ENCODE data around the gene IL4I1.
A peak's percentile ranks its signal among the peaks of the same experiment; 100 is the strongest.

IL4I1 gene

GRCh38 chr19:49938662-49939061 lies 42.0 kb upstream of the IL4I1 start:
- Histone ChIP-seq H3K79me2 (no peaks in the 10 kb centered on the region), H3K4me3 (ENCODE audit: low read depth, low read length) (no peak overlapping the region), H3K9ac (no peak overlapping the region), H3K27ac (no peak overlapping the region), H2AFZ (no peak overlapping the region), H3K9me3 (ENCODE audit: control insufficient read depth, low read length) (no peaks in the 10 kb centered on the region), H3K4me1 (no peaks in the 10 kb centered on the region), H3K36me3 (ENCODE audit: control insufficient read depth, insufficient read depth, low read length) (no peaks in the 10 kb centered on the region), H3K27me3 (ENCODE audit: control insufficient read depth, insufficient read depth, low read length) (no peaks in the 10 kb centered on the region), H3K4me2 (ENCODE audit: low read length) (no peak overlapping the region)
- TF ChIP-seq, protein P1, sequence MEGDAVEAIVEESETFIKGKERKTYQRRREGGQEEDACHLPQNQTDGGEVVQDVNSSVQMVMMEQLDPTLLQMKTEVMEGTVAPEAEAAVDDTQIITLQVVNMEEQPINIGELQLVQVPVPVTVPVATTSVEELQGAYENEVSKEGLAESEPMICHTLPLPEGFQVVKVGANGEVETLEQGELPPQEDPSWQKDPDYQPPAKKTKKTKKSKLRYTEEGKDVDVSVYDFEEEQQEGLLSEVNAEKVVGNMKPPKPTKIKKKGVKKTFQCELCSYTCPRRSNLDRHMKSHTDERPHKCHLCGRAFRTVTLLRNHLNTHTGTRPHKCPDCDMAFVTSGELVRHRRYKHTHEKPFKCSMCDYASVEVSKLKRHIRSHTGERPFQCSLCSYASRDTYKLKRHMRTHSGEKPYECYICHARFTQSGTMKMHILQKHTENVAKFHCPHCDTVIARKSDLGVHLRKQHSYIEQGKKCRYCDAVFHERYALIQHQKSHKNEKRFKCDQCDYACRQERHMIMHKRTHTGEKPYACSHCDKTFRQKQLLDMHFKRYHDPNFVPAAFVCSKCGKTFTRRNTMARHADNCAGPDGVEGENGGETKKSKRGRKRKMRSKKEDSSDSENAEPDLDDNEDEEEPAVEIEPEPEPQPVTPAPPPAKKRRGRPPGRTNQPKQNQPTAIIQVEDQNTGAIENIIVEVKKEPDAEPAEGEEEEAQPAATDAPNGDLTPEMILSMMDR (IDR thresholded peaks at IDR 0.05), result no peak

DNA sequence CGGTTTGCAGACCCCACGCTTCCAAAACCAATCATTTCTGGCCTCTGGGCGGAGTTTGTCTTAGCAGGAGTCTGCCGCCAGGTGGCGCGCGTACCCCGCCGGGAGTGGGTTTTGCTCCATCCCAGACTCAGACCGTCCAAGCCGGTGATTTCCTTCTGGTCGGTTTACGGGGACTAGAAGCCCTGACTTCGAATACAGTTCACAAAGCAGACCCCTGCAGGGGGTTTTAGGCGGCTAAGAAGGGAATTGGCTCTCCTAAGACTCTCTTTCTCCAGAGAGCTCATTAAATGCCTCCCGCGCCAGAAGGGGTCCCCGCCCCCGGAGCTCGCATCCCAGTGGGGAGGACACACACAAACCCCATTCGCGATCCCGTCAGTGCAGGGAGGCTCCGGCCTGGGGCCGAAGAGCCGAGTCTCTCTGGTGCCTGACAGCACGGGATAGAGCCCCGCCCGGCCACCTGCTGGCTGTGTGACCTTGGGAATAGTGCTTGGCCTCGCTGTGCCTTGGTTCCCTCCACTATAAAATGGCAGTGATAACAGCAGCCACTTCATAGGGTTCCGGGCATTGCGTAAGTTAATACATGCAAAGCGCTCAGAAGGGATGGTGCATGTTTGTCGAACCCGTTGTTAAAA lies 41.2 kb upstream of the IL4I1 start:
- peak overlapping the region; percentile 68 for H2AFZ ChIP-seq
- H3K27me3 ChIP-seq (ENCODE audit: control insufficient read depth, insufficient read depth, low read length), result no peaks in the 10 kb centered on the region
- no peak overlapping the region for H3K4me3 ChIP-seq (ENCODE audit: low read depth, low read length)
- H3K4me2 ChIP-seq (ENCODE audit: low read length), result peak overlapping the region; percentile 48
- no peaks in the 10 kb centered on the region for H3K79me2 ChIP-seq
- TF ChIP-seq, protein P1 (IDR thresholded peaks at IDR 0.05), result peak; percentile 99
- no peaks in the 10 kb centered on the region for H3K36me3 ChIP-seq (ENCODE audit: control insufficient read depth, insufficient read depth, low read length)
- no peak overlapping the region for H3K27ac ChIP-seq
- H3K4me1 ChIP-seq, result no peaks in the 10 kb centered on the region
- no peaks in the 10 kb centered on the region for H3K9me3 ChIP-seq (ENCODE audit: control insufficient read depth, low read length)
- H3K9ac ChIP-seq, result no peak overlapping the region

GRCh38 chr19:49936549-49936948 lies 39.9 kb upstream of the IL4I1 start:
- H3K27ac ChIP-seq, result no peak overlapping the region
- H3K4me2 ChIP-seq (ENCODE audit: low read length), result no peak overlapping the region
- H3K79me2 ChIP-seq, result no peaks in the 10 kb centered on the region
- H3K4me1 ChIP-seq, result no peaks in the 10 kb centered on the region
- H3K9me3 ChIP-seq (ENCODE audit: control insufficient read depth, low read length), result no peaks in the 10 kb centered on the region
- H2AFZ ChIP-seq, result no peak overlapping the region
- no peaks in the 10 kb centered on the region for H3K27me3 ChIP-seq (ENCODE audit: control insufficient read depth, insufficient read depth, low read length)
- TF ChIP-seq, protein P1 (IDR thresholded peaks at IDR 0.05), result no peak
- H3K4me3 ChIP-seq (ENCODE audit: low read depth, low read length), result no peak overlapping the region
- H3K9ac ChIP-seq, result no peak overlapping the region
- no peaks in the 10 kb centered on the region for H3K36me3 ChIP-seq (ENCODE audit: control insufficient read depth, insufficient read depth, low read length)

DNA sequence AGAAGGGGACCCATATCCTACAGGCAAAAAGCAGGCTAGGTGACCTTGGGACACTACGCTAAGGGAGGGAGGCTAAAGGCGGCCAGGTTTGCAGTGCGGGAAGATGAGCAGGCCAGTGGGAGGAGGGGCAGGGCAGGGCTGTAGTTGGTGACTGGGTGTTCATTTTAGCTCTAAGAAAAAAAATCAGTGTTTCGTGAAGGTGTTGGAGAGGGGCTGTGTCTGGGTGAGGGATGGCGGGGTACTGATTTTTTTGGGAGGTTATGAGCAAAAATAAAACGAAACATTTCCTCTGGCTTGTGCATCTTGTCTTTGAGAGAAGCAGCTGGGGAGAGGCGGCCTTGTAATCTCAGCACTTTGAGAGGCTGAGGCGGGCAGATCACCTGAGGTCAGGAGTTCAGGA lies 37.0 kb upstream of the IL4I1 start:
- Histone ChIP-seq H3K27me3 (ENCODE audit: control insufficient read depth, insufficient read depth, low read length) (no peaks in the 10 kb centered on the region), H3K9ac (no peak overlapping the region), H3K27ac (no peak overlapping the region), H3K4me3 (ENCODE audit: low read depth, low read length) (no peak overlapping the region), H3K4me2 (ENCODE audit: low read length) (no peak overlapping the region), H2AFZ (no peak overlapping the region), H3K4me1 (no peaks in the 10 kb centered on the region), H3K36me3 (ENCODE audit: control insufficient read depth, insufficient read depth, low read length) (no peaks in the 10 kb centered on the region), H3K9me3 (ENCODE audit: control insufficient read depth, low read length) (no peaks in the 10 kb centered on the region), H3K79me2 (no peaks in the 10 kb centered on the region)
- TF ChIP-seq, protein P1 (IDR thresholded peaks at IDR 0.05), result no peak

- TF ChIP-seq, protein P1 (IDR thresholded peaks at IDR 0.05), result no peak
- H3K36me3 ChIP-seq (ENCODE audit: control insufficient read depth, insufficient read depth, low read length), result no peaks in the 10 kb centered on the region
These were observed 36.0 kb upstream of the IL4I1 start for GRCh38 chr19:49932731-49933131.

More at GRCh38 chr19:49932731-49933131, 36.0 kb upstream of the IL4I1 start:
- H3K79me2 ChIP-seq, result peaks cover 6% of the 10 kb centered on the region
- no peak overlapping the region for H3K4me2 ChIP-seq (ENCODE audit: low read length)
- no peaks in the 10 kb centered on the region for H3K27me3 ChIP-seq (ENCODE audit: control insufficient read depth, insufficient read depth, low read length)
- H3K9ac ChIP-seq, result no peak overlapping the region
- H2AFZ ChIP-seq, result no peak overlapping the region
- no peak overlapping the region for H3K4me3 ChIP-seq (ENCODE audit: low read depth, low read length)
- H3K9me3 ChIP-seq (ENCODE audit: control insufficient read depth, low read length), result no peaks in the 10 kb centered on the region
- H3K27ac ChIP-seq, result no peak overlapping the region
- H3K4me1 ChIP-seq, result no peaks in the 10 kb centered on the region
